ENCODE data around the gene ERICH2.

ERICH2 gene

GRCh38 chr2:170770606-170771420, 635 bp downstream of the ERICH2 start (continued):
- TF ChIP-seq PATZ1 (tag by site-specific recombination; IDR thresholded peaks at IDR 0.05) (peak; percentile 72), ZNF510 (tag by site-specific recombination; IDR thresholded peaks at IDR 0.05; ENCODE audit: insufficient replicate concordance) (no peak), ZEB2 (tag by site-specific recombination; IDR thresholded peaks at IDR 0.05) (peak; percentile 61; the same call in 1 of the 2 replicates), KLF8 (tag by site-specific recombination; IDR thresholded peaks at IDR 0.05) (no peak; the same call in 1 of the 2 replicates), ZNF23 (tag by site-specific recombination; IDR thresholded peaks at IDR 0.05; ENCODE audit: borderline replicate concordance) (no peak), ZNF248 (tag by site-specific recombination; IDR thresholded peaks at IDR 0.05) (no peak), ZNF16 (tag by site-specific recombination; IDR thresholded peaks at IDR 0.05; ENCODE audit: low read depth) (no peak), ZBTB1 (tag by site-specific recombination; IDR thresholded peaks at IDR 0.05) (no peak), ZNF221 (tag by site-specific recombination; IDR thresholded peaks at IDR 0.05; ENCODE audit: borderline replicate concordance) (no peak), GLI2 (tag by site-specific recombination; IDR thresholded peaks at IDR 0.05; ENCODE audit: borderline replicate concordance, low read depth) (no peak), ZNF555 (tag by site-specific recombination; conservative IDR thresholded peaks at IDR 0.05) (no peak), ZNF416 (tag by site-specific recombination; IDR thresholded peaks at IDR 0.05) (no peak), ZFP37 (tag by site-specific recombination; IDR thresholded peaks at IDR 0.05) (peak; percentile 71; the same call in 1 of the 2 replicates), ZNF501 (tag by site-specific recombination; IDR thresholded peaks at IDR 0.05) (0 out of 2 replicates have a peak, but pooled peaks have one; percentile 27), ZNF664 (tag by site-specific recombination; IDR thresholded peaks at IDR 0.05) (no peak), HOXA7 (CRISPR knock-in tag; IDR thresholded peaks at IDR 0.05; ENCODE audit: borderline replicate concordance) (no peak), OSR2 (tag by site-specific recombination; IDR thresholded peaks at IDR 0.05) (no peak)
- TF ChIP-seq, protein P1, sequence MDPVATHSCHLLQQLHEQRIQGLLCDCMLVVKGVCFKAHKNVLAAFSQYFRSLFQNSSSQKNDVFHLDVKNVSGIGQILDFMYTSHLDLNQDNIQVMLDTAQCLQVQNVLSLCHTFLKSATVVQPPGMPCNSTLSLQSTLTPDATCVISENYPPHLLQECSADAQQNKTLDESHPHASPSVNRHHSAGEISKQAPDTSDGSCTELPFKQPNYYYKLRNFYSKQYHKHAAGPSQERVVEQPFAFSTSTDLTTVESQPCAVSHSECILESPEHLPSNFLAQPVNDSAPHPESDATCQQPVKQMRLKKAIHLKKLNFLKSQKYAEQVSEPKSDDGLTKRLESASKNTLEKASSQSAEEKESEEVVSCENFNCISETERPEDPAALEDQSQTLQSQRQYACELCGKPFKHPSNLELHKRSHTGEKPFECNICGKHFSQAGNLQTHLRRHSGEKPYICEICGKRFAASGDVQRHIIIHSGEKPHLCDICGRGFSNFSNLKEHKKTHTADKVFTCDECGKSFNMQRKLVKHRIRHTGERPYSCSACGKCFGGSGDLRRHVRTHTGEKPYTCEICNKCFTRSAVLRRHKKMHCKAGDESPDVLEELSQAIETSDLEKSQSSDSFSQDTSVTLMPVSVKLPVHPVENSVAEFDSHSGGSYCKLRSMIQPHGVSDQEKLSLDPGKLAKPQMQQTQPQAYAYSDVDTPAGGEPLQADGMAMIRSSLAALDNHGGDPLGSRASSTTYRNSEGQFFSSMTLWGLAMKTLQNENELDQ (tag by site-specific recombination; IDR thresholded peaks at IDR 0.05; ENCODE audit: low read depth): no peak
- TF ChIP-seq, protein P2, sequence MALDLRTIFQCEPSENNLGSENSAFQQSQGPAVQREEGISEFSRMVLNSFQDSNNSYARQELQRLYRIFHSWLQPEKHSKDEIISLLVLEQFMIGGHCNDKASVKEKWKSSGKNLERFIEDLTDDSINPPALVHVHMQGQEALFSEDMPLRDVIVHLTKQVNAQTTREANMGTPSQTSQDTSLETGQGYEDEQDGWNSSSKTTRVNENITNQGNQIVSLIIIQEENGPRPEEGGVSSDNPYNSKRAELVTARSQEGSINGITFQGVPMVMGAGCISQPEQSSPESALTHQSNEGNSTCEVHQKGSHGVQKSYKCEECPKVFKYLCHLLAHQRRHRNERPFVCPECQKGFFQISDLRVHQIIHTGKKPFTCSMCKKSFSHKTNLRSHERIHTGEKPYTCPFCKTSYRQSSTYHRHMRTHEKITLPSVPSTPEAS (tag by site-specific recombination; IDR thresholded peaks at IDR 0.05): peak; percentile 35; the same call in 1 of the 2 replicates
- TF ChIP-seq, protein P3, sequence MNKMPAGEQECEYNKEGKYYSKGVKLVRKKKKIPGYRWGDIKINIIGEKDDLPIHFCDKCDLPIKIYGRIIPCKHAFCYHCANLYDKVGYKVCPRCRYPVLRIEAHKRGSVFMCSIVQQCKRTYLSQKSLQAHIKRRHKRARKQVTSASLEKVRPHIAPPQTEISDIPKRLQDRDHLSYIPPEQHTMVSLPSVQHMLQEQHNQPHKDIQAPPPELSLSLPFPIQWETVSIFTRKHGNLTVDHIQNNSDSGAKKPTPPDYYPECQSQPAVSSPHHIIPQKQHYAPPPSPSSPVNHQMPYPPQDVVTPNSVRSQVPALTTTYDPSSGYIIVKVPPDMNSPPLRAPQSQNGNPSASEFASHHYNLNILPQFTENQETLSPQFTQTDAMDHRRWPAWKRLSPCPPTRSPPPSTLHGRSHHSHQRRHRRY (tag by site-specific recombination; IDR thresholded peaks at IDR 0.05): no peak
- TF ChIP-seq, protein P4, sequence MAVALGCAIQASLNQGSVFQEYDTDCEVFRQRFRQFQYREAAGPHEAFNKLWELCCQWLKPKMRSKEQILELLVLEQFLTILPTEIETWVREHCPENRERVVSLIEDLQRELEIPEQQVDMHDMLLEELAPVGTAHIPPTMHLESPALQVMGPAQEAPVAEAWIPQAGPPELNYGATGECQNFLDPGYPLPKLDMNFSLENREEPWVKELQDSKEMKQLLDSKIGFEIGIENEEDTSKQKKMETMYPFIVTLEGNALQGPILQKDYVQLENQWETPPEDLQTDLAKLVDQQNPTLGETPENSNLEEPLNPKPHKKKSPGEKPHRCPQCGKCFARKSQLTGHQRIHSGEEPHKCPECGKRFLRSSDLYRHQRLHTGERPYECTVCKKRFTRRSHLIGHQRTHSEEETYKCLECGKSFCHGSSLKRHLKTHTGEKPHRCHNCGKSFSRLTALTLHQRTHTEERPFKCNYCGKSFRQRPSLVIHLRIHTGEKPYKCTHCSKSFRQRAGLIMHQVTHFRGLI (tag by site-specific recombination; IDR thresholded peaks at IDR 0.05): no peak
- TF ChIP-seq, protein P5, sequence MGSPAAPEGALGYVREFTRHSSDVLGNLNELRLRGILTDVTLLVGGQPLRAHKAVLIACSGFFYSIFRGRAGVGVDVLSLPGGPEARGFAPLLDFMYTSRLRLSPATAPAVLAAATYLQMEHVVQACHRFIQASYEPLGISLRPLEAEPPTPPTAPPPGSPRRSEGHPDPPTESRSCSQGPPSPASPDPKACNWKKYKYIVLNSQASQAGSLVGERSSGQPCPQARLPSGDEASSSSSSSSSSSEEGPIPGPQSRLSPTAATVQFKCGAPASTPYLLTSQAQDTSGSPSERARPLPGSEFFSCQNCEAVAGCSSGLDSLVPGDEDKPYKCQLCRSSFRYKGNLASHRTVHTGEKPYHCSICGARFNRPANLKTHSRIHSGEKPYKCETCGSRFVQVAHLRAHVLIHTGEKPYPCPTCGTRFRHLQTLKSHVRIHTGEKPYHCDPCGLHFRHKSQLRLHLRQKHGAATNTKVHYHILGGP (tag by site-specific recombination; IDR thresholded peaks at IDR 0.05): no peak
- TF ChIP-seq, protein P6, sequence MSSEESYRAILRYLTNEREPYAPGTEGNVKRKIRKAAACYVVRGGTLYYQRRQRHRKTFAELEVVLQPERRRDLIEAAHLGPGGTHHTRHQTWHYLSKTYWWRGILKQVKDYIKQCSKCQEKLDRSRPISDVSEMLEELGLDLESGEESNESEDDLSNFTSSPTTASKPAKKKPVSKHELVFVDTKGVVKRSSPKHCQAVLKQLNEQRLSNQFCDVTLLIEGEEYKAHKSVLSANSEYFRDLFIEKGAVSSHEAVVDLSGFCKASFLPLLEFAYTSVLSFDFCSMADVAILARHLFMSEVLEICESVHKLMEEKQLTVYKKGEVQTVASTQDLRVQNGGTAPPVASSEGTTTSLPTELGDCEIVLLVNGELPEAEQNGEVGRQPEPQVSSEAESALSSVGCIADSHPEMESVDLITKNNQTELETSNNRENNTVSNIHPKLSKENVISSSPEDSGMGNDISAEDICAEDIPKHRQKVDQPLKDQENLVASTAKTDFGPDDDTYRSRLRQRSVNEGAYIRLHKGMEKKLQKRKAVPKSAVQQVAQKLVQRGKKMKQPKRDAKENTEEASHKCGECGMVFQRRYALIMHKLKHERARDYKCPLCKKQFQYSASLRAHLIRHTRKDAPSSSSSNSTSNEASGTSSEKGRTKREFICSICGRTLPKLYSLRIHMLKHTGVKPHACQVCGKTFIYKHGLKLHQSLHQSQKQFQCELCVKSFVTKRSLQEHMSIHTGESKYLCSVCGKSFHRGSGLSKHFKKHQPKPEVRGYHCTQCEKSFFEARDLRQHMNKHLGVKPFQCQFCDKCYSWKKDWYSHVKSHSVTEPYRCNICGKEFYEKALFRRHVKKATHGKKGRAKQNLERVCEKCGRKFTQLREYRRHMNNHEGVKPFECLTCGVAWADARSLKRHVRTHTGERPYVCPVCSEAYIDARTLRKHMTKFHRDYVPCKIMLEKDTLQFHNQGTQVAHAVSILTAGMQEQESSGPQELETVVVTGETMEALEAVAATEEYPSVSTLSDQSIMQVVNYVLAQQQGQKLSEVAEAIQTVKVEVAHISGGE (tag by site-specific recombination; conservative IDR thresholded peaks at IDR 0.05; ENCODE audit: low read depth): peak; percentile 39; the same call in 1 of the 2 replicates
- TF ChIP-seq, protein P7, sequence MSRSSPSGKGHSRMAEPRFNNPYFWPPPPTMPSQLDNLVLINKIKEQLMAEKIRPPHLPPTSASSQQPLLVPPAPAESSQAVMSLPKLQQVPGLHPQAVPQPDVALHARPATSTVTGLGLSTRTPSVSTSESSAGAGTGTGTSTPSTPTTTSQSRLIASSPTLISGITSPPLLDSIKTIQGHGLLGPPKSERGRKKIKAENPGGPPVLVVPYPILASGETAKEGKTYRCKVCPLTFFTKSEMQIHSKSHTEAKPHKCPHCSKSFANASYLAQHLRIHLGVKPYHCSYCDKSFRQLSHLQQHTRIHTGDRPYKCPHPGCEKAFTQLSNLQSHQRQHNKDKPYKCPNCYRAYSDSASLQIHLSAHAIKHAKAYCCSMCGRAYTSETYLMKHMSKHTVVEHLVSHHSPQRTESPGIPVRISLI (tag by site-specific recombination; IDR thresholded peaks at IDR 0.05): no peak

Measured in HEK293 (cell line).